ENCODE data around the gene GDPD4. TPM values are rescaled to one million over a fixed set of nuclear protein-coding genes. Genes with fewer than 3 reads are reported as not detected.

The GDPD4 gene
- total RNA-seq, 1 experiment from 2014 or later: not detected

DNA sequence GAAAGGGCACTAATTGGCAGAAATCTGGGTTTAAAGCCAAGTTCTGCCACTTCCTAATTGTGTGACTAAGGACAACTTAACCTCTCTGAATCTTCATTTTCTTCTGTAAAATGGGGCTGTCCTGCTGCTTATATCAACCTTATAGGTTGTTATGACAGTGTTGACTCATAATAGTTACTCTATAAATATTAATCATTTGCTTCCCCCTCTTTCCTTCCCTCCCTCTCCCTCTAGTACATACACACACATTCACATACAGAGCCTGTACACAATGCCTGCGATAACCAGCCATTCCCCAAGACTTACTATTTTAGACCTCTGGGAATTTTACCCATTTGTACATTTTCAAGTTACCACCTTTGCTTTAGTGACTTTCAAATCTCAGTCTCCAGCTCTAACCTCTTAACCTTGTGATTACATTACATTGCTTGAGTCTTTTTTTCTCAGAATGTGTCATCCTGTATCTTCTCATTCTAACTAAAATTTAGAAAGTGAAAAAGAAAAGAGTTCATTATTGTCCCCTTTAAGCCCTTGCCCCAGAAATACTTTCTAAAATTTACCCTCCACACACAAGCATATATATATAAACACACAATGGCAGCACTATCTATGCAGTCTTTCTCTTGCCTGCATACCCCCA lies 31.9 kb downstream of the GDPD4 start:
- no peak overlapping the region for H3K27ac ChIP-seq (ENCODE audit: low read depth, low read length)
- intact Hi-C loops (cut with micrococcal nuclease): no loop called here
- CTCF ChIA-PET: no interaction called here
- H3K9me2 ChIP-seq (ENCODE audit: insufficient read depth): no peaks in the 10 kb centered on the region
- RAD21 ChIA-PET (ENCODE audit: low non-redundant PET in 1 of 2, low total read pairs in 2 of 2, uncharacterized antibody in 2 of 2, unreplicated experiment in 2 of 2): no interaction called here
- H3K4me1 ChIP-seq (ENCODE audit: control insufficient read depth in 1 of 2, insufficient read depth in 2 of 2, low read length in 2 of 2): no peaks in the 10 kb centered on the region
- H3K4me3 ChIP-seq (replicated peaks in 1 of 2; ENCODE audit: low read depth in 1 of 2, low read length in 2 of 2): no peak overlapping the region
- H3K9ac ChIP-seq (ENCODE audit: low read length): no peak overlapping the region
- no peaks in the 10 kb centered on the region for H3K9me3 ChIP-seq (ENCODE audit: control insufficient read depth in 1 of 2, insufficient read depth in 1 of 2, low read depth in 1 of 2, low read length in 2 of 2)
- no peak for TF ChIP-seq JUND (IDR thresholded peaks at IDR 0.05)
- no peak for TF ChIP-seq EZH2 (IDR thresholded peaks at IDR 0.05)
- no peak for TF ChIP-seq EGR1 (IDR thresholded peaks at IDR 0.05; ENCODE audit: low read depth)
- TF ChIP-seq SRF (IDR thresholded peaks at IDR 0.05; ENCODE audit: low read depth): no peak
- TF ChIP-seq ZFX (IDR thresholded peaks at IDR 0.05): no peak
- TF ChIP-seq, protein P1, sequence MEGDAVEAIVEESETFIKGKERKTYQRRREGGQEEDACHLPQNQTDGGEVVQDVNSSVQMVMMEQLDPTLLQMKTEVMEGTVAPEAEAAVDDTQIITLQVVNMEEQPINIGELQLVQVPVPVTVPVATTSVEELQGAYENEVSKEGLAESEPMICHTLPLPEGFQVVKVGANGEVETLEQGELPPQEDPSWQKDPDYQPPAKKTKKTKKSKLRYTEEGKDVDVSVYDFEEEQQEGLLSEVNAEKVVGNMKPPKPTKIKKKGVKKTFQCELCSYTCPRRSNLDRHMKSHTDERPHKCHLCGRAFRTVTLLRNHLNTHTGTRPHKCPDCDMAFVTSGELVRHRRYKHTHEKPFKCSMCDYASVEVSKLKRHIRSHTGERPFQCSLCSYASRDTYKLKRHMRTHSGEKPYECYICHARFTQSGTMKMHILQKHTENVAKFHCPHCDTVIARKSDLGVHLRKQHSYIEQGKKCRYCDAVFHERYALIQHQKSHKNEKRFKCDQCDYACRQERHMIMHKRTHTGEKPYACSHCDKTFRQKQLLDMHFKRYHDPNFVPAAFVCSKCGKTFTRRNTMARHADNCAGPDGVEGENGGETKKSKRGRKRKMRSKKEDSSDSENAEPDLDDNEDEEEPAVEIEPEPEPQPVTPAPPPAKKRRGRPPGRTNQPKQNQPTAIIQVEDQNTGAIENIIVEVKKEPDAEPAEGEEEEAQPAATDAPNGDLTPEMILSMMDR (IDR thresholded peaks at IDR 0.05 in 2 of 3, conservative IDR thresholded peaks at IDR 0.05 in 1 of 3; ENCODE audit: borderline replicate concordance in 1 of 3, insufficient read depth in 1 of 3, low read depth in 2 of 3, low read length in 2 of 3): no peak
- no peak for ATAC-seq
- no peaks in the 10 kb centered on the region for H3K36me3 ChIP-seq (ENCODE audit: control insufficient read depth in 1 of 2, insufficient read depth in 2 of 2, low read length in 2 of 2)
- POLR2A ChIA-PET: no interaction called here
- no peak for DNase-seq (ENCODE audit: low read depth, low spot score)
- H3K27me3 ChIP-seq (ENCODE audit: insufficient read depth, low read length): no peaks in the 10 kb centered on the region
- BruUV-seq (replicated peaks): no TSS peak
- H2AFZ ChIP-seq (ENCODE audit: low read depth, low read length, poor library complexity, severe bottlenecking): no peak overlapping the region
- no peak overlapping the region for H3K4me2 ChIP-seq (ENCODE audit: low read length)
- no peaks in the 10 kb centered on the region for H4K20me1 ChIP-seq (ENCODE audit: insufficient read depth)
- H3K79me2 ChIP-seq (ENCODE audit: insufficient read depth, low read length): no peaks in the 10 kb centered on the region

DNA sequence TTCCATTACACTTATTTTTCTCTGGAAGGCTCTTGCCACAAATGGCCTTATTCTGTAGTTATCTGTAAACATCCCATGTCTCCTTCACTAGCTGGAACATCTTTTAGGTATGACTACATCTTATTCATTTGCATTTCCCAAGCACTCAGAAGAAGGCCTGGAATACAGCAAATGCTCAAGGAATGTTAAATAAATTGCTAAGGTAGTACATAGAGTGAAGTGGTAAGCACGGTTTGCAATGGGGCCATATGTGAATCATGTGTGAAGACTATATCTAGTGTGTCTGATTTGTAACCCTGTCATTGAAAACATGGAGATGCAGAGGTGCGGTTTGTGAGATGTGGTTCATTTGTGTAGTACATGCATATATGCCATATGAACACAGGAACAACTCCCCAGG lies 33.5 kb downstream of the GDPD4 start:
- Histone ChIP-seq H3K27ac (ENCODE audit: low read depth, low read length) (no peak overlapping the region), H3K4me1 (ENCODE audit: control insufficient read depth in 1 of 2, insufficient read depth in 2 of 2, low read length in 2 of 2) (no peaks in the 10 kb centered on the region), H3K27me3 (ENCODE audit: insufficient read depth, low read length) (no peaks in the 10 kb centered on the region), H3K4me3 (replicated peaks in 1 of 2; ENCODE audit: low read depth in 1 of 2, low read length in 2 of 2) (no peak overlapping the region), H3K9me3 (ENCODE audit: control insufficient read depth in 1 of 2, insufficient read depth in 1 of 2, low read depth in 1 of 2, low read length in 2 of 2) (no peaks in the 10 kb centered on the region), H3K36me3 (ENCODE audit: control insufficient read depth in 1 of 2, insufficient read depth in 2 of 2, low read length in 2 of 2) (no peaks in the 10 kb centered on the region), H4K20me1 (ENCODE audit: insufficient read depth) (no peaks in the 10 kb centered on the region), H3K79me2 (ENCODE audit: insufficient read depth, low read length) (no peaks in the 10 kb centered on the region), H3K4me2 (ENCODE audit: low read length) (no peak overlapping the region), H2AFZ (ENCODE audit: low read depth, low read length, poor library complexity, severe bottlenecking) (no peak overlapping the region), H3K9ac (ENCODE audit: low read length) (no peak overlapping the region), H3K9me2 (ENCODE audit: insufficient read depth) (no peaks in the 10 kb centered on the region)
- DNase-seq (ENCODE audit: low read depth, low spot score) (no peak), ATAC-seq (no peak)
- CTCF ChIA-PET: no interaction called here
- RAD21 ChIA-PET (ENCODE audit: low non-redundant PET in 1 of 2, low total read pairs in 2 of 2, uncharacterized antibody in 2 of 2, unreplicated experiment in 2 of 2): no interaction called here
- POLR2A ChIA-PET: no interaction called here
- BruUV-seq (replicated peaks): no TSS peak
- intact Hi-C loops (cut with micrococcal nuclease): no loop called here
- no peak for TF ChIP-seq EZH2 (IDR thresholded peaks at IDR 0.05)
- TF ChIP-seq ELF1 (IDR thresholded peaks at IDR 0.05; ENCODE audit: borderline replicate concordance, low read depth): no peak
- no peak for TF ChIP-seq SP1 (IDR thresholded peaks at IDR 0.05; ENCODE audit: low read depth)
- no peak for TF ChIP-seq CBX3 (IDR thresholded peaks at IDR 0.05; ENCODE audit: low read depth)
- TF ChIP-seq, protein P2, sequence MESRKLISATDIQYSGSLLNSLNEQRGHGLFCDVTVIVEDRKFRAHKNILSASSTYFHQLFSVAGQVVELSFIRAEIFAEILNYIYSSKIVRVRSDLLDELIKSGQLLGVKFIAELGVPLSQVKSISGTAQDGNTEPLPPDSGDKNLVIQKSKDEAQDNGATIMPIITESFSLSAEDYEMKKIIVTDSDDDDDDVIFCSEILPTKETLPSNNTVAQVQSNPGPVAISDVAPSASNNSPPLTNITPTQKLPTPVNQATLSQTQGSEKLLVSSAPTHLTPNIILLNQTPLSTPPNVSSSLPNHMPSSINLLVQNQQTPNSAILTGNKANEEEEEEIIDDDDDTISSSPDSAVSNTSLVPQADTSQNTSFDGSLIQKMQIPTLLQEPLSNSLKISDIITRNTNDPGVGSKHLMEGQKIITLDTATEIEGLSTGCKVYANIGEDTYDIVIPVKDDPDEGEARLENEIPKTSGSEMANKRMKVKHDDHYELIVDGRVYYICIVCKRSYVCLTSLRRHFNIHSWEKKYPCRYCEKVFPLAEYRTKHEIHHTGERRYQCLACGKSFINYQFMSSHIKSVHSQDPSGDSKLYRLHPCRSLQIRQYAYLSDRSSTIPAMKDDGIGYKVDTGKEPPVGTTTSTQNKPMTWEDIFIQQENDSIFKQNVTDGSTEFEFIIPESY (IDR thresholded peaks at IDR 0.05; ENCODE audit: extremely low read depth, insufficient replicate concordance, low read length): no peak
- no peak for TF ChIP-seq EZH2phosphoT487 (IDR thresholded peaks at IDR 0.05; ENCODE audit: borderline replicate concordance)
- TF ChIP-seq CEBPB (IDR thresholded peaks at IDR 0.05; ENCODE audit: low read depth): no peak
- TF ChIP-seq, protein P1 (IDR thresholded peaks at IDR 0.05 in 2 of 3, conservative IDR thresholded peaks at IDR 0.05 in 1 of 3; ENCODE audit: borderline replicate concordance in 1 of 3, insufficient read depth in 1 of 3, low read depth in 2 of 3, low read length in 2 of 3): no peak
- no peak for TF ChIP-seq POLR2AphosphoS5 (IDR thresholded peaks at IDR 0.05; ENCODE audit: low read depth, low read length)
- no peak for TF ChIP-seq TCF7L2 (IDR thresholded peaks at IDR 0.05; ENCODE audit: borderline replicate concordance, extremely low read depth, insufficient read depth, insufficient read length)
- no peak for TF ChIP-seq ZFX (IDR thresholded peaks at IDR 0.05)
